ENCODE results near the gene SMPDL3B.
"Not testable (repeated sequence)": the region's sequence is repeated elsewhere in the genome, so short reads cannot be mapped to it uniquely, and the experiment has no call there.

The SMPDL3B gene

GRCh38 chr1:27971674-27972073, 36.9 kb downstream of the SMPDL3B start:
- DNase-seq: no peak

DNA sequence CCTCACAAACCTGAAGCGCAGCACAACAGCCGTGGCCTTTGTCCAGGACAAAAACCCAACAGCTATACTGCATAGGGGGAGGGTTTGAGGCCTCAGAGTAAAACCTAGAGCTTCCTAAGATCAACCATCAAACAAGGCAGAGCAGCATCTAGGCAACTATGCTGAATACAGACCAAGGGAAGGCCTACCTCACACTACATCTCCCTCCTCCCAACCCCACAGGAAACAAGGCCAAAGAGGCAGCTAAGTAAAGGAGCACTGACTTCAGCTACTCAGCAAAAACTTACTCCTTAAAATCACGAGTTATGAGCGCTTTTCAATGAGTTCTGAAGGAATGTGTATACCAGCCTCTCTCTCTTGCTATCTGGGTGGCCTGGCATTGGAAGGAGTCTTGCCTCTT, 37.3 kb downstream of the SMPDL3B start:
- no peak for DNase-seq

DNA sequence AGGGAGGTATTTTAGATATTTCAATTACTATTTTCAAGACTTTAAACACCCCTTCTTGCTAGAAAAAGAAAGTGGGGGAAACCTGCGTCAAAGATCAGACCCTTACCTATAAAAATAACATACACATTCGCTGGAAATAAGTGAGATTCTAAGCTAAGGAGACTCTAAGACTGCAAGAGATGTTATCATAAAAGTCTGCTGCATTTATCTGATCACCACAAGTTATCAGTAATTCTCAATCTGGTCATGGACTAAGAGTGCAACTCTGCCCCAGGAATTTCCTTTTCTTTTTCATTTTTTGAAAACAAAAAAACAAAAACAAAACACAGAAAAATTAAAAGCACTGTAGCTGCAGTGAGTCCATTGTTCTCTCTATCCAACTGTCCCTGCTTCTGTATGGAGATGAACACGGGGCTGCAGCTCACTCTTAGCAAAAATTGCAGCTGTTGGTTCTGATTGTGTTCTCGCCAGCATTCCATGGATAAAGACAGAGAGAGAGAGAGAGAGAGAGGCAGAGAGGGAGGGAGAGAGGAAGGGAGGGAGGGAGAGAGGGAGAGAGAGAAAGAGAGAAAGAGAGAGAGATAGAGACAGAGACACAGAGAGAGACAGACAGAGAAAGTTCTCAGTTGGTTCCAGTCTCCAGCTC, 39.1 kb downstream of the SMPDL3B start:
- no peak for DNase-seq

GRCh38 chr1:27974417-27974781, 39.6 kb downstream of the SMPDL3B start:
- DNase-seq: no peak

- DNase-seq: peak; percentile 91 to 92
These were observed 44.5 kb downstream of the SMPDL3B start for GRCh38 chr1:27979151-27979858.

DNA sequence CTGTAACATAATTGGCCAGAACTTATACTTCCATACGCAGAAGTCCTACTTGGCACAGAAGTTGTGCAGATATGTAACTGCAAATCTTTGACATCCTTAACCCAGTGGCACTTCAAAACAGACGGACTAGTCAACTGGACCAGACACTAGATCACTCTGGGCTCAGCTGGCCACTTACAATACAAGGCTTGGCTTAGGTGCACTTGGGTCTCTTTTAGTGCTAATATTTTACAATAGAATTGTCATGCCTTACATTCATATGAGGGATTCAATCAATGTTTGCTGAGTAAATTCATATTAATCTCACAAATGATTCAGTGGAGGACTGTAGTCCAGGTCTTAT, 45.0 kb downstream of the SMPDL3B start:
- DNase-seq: no peak

DNA sequence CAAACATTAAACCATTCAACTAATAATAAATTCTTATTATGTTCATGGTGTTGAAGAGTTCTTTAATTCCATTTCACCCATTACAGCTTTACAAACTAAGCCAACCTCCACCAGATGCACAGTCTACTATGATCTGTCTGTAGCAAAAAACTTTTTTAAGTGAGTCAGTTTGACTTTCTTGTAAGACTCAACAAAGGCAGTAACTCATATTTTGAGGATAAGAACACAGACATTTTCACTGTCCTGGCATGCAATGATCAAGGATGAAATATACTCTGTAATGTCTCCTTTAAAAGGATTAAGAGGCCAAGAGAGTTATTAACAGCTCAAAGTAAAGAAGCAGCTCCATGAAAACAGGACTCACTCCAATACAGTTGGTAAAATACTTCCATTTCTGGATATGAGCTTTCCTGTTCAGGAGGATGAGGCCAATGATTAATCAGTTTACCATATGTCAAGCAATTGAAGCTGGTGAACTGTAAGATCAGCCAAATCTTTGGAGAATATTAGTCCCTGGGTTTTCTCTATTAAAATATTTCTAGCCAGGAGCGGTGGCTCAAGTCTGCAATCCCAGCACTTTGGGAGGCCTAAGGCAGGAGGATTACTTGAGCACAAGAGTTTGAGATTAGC, 45.5 kb downstream of the SMPDL3B start:
- DNase-seq: no peak

GRCh38 chr1:27981145-27981544, 46.3 kb downstream of the SMPDL3B start:
- DNase-seq: no peak

GRCh38 chr1:27990920-27991537, 56.2 kb downstream of the SMPDL3B start:
- no peak for DNase-seq

GRCh38 chr1:27992276-27992675, 57.5 kb downstream of the SMPDL3B start:
- DNase-seq: no peak

DNA sequence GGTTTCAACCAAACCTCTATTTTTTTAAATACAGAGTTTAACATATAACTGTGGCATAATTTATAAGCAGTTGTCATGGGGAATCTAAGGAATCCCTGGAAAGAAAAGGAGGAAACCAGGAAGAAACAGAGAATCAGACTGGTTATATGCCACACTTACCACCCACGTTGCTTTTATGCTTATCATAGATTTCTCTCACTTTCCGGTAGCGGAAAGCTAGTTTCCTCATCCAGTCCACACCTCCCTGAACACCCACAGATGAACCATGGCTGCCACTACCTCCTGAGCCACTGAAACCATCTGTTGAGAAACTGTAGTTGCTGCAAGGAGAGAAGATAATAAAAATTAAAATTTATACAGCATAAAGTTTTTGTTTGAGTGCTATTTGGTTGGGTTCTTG, 58.4 kb downstream of the SMPDL3B start:
- DNase-seq: no peak

GRCh38 chr1:27994060-27994459, 59.3 kb downstream of the SMPDL3B start:
- DNase-seq: no peak

- DNase-seq: not testable (repeated sequence)
These were observed 59.7 kb downstream of the SMPDL3B start for GRCh38 chr1:27994526-27994925.

DNA sequence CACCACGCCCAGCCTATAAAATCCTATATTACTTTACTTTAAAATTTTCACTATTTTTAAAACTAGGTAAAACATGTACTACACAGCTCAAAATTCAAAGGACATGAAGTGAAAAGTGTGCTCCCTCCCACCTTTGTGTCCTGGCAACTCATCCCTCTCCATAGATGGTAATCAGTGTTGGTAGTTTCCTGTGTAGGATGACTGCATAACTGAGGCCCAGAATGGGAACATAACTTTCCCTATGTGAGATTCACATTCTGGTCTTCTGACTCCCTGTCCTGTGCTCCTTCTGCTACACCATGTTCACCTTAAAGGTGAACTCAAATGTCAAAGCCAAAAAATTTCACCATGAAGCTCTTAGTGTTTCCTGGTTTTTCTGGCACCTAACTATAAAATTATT, 64.3 kb downstream of the SMPDL3B start:
- DNase-seq: no peak

DNA sequence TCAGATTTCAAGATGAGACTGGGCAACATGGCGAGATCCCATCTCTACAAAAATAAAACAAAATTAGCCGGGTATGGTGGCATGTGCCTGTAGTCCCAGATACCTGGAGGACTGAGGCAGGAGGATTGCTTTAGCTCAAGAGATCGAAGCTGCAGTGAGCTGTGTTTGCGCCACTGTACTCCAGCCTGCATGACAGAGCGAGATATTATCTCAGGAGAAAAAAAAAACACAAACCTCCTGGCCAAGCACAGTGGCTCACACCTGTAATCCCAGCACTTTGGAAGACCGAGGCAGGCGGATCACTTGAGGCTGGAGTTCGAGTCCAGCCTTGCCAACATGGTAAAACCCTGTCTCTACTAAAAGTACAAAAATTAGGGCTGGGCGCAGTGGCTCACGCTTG, 67.8 kb downstream of the SMPDL3B start:
- DNase-seq: no peak

DNA sequence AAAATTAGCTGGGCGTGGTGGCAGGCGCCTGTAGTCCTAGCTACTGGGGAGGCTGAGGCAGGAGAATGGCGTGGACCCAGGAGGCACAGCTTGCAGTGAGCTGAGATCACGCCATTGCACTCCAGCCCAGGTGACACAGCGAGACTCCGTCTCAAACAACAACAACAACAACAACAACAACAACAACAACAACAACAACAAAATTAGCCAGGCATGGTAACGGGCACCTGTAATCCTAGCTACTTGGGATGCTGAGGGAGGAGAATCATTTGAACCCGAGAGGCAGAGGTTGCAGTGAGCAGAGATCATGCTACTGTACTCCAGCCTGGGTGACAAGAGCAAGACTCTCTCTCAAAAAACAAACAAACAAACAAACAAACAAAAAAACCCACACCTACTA, 68.3 kb downstream of the SMPDL3B start:
- DNase-seq: not testable (repeated sequence)

Measured in AML-193 (cell line).